D341Med (cell line): ENCODE measurements around the gene TRAF3.

Experiments
- DNase-seq: peaks from one replicate; pipeline ENCODE4 v3.0.0; 2012; ENCODE audit warnings: low spot score

The TRAF3 gene

DNA sequence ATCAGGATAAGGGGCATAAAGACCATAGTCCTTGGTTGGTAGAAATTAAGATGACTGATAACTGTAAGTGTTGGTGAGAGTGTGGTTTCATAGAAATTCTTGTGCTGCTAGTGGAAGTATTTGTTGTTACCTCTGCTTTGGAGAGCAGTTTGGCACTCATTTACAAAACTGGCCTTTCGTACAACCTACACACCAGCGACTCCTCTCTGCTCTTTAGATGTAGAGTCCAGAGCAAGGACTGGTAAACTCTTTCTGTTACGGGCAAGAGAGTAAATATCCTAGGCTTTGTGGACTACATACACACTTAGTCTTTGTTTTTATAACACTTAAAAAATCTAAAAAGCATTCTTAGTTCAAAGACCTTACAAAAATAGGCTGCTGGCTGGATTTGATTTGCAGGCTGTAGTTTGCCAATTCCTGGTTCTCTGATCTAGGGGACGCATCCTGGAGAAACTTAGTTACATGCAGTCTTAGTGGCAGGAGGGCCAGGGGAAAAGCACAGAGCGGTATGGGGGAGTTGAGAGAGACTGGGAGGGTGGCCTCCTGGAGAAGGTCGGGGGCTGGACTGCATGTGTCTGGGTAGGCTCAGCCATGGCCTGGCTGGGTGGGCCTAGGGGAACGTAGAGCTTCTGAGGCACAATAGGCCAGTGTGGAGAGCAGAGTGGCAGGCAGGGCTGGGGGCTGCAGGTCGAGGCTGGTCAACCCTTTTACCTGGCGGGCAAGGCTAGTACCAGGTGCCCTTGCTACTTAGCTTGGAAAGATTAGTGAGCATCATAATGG lies 89.9 kb downstream of the TRAF3 start:
- no peak for DNase-seq

DNA sequence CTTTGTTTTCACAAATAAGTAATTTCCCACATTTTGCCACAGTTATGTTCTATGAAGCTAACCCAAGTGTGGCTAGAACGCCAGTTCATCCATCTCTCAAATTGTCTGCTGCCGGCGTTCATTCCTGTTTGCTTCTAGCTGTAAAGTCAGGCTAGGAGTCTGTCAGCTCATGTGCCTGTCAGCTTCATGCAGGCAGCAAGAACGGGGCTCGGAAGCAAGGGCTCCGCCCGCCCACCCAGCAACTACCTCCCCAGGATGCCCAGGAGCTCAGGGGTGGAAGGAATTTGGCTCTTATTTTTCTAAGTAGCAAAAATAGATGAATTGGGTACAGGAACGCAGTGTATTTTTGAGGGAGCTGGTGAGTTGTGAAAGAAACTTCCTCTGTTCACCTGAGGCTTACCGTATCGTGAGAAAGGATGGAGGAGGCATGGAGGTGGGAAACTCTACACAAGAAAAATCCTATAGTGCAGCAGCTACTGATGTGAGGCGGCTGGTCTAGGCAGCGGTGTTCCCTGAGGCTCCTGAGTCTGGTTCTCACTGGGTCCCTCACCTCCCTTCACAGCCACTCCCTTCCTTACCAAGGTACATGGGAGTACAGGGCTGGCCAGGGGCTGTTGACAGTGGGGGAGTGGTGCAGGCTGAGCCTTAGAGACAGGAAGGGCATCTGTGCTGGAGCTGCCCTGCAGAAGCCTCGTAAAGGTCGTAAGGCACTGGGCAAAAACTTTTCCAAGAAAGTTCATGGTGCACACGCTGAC lies 90.8 kb downstream of the TRAF3 start:
- no peak for DNase-seq

DNA sequence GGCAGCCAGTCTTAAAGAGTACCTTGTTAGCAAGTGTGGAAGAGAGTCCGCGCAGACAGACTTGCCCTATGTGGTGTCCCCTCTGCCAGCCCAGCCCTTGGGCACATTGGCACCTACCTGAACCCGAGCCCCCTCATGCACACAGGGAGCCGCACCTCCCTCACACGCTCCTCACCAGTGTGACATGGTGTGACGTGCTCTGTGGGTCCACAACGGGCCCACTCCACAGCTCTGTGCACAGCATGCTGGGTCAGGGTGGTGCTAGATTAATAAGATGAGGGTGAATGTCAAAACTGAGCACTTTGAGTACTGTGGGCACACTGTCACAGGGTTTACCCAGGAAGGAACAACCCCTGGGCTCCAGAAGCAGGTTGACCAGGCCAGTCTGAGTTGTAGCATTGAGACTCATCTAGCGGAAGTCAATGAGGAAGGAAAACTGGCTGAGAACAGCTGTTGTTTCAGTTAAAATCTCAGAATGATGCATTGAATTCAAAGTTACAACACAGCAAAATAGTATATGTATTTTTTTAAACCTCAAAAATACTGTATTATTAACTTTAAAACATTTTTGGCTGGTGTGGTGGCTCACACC lies 91.8 kb downstream of the TRAF3 start:
- no peak for DNase-seq

DNA sequence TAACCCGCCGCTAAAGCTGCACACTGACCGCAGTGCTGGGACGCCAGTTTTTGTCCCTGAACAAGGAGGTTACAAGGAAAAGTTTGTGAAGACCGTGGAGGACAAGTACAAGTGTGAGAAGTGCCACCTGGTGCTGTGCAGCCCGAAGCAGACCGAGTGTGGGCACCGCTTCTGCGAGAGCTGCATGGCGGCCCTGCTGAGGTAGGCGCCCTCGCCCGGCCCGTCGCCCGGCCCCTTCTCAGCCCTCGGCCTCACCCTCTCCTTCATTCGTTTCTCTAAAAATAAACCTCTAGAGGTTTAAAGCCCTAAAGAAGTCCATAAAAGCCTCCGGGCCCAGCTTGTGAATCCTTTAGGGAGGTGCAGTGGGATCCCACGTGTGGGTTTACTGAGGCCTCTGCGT lies 93.0 kb downstream of the TRAF3 start:
- no peak for DNase-seq

DNA sequence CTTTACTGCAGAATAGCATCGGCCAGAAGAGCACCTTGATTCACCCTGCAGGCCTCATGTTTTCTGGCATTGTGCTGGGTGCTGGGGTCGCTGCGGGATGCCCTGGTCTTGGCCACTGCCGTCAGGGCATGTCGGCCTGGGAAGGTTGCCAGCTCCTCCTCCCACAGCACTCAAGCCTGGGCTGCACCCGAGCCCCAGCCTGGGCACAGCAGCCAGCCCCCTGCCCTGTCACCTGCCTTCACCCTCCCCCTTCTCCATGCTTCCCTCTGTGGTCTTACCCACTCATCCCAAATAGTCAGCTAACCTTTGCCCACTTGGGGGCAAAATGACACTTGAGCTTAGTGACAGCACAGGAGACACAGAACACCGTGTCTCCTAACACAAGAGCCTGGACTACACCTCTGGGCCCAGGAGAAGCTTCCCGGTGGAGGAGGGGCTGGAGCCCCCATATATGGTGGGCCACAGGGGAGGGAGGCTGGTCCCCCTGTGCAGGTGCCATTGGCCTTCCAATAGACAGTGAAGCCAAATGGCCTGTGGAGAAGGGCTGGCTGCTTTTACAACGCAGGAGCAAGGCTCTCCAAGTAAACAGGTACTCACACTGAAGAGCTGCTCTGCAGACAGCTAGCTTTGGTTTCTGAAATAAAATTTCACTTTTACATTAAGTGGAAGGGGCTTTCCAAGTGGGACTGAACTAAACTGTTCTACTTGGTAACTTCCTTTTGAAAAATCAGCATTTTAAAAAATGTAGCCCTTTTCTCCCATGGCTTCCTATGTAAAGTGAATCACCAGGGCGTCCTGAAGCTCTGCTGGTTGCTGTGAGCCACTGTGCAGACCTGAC lies 94.0 kb downstream of the TRAF3 start:
- DNase-seq: no peak

DNA sequence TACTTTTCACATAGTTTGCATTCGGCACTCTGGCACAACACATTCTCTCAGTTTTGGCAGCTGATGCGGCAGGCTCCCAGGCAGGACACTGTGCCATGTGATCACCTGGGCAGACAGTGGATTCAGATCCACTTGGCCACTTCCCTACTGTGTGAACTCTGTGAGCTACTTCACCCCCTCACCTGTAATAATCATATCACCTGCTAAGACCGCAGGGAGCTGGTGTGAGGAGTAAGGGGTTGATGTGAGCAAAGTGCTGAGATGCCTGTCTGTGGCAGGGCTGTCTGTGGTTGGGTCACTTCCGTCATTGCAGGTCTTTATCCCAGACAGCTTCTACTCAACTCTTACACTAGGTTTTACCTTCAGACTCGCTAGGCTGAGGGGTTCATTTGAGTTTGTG lies 94.8 kb downstream of the TRAF3 start:
- DNase-seq: no peak

DNA sequence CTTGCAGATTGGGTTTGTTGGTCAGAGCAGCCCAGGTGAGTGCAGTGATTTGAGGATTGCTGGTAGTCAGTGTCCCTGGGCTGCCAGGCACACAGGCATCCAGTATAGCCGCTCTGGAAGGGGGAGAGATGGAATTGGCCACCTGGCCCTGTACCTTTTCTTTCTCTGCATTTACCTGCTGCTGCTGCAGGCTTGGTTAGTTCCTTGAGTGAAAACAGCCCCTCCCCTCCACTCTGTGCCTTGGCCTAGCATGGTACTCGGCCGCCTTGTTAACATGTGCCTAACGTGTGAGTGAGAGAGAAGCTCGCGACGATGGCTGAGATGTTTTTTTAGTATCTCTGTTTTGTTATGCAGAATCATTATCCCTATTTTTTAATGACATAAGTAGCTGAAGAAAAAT lies 95.9 kb downstream of the TRAF3 start:
- DNase-seq: no peak

DNA sequence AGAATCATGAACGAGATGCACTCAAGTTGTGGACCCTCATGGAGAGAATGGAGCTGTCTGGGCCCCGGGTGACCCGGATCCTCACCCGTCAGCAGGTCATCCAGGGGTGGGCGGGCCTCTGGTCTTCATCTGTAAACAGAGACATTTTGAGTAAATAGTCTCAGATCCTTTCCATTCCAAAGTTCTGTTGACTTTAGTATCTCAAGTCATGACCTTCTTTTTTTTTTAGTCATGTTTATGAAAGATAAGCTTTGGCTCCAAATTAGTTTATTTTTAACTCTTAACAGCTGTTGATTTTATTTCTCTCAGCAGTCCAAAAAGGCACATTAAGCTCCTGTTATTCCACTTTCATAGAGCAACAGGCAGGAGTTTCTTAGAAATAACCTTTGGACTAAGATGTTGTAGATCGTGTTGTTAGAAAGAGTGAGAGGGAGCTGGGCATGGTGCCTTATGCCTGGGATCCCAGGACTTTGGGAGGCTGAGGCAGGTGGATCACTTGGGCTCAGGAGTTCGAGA lies 96.4 kb downstream of the TRAF3 start:
- no peak for DNase-seq

DNA sequence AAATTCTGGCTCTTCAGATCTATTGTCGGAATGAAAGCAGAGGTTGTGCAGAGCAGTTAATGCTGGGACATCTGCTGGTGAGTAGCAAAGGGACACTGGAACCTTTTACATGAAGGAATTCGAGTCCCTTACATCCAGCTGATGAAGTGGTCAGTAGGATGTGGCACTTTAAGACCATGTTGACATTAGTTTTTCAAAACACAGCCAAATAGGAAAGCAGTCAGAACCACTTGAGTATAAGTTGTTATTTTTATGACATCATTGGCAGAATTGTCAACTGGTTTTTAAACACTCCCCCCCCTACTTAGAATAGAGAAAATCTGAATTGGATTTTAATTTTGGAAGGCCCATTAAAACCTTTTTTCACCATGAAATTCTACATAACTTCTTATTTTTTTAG lies 98.4 kb downstream of the TRAF3 start:
- no peak for DNase-seq

DNA sequence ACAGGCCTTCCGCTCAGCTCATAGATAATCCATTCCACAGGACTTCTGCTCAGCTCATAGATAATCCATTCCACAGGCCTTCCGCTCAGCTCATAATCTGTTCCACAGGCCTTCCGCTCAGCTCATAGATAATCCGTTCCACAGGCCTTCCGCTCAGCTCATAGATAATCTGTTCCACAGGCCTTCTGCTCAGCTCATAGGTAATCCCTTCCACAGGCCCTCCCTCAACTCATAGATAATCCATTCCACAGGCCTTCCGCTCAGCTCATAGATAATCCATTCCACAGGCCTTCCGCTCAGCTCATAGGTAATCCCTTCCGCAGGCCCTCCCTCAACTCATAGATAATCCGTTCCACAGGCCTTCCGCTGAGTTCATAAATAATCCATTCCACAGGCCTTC lies 100.3 kb downstream of the TRAF3 start:
- peak; percentile 56 for DNase-seq

DNA sequence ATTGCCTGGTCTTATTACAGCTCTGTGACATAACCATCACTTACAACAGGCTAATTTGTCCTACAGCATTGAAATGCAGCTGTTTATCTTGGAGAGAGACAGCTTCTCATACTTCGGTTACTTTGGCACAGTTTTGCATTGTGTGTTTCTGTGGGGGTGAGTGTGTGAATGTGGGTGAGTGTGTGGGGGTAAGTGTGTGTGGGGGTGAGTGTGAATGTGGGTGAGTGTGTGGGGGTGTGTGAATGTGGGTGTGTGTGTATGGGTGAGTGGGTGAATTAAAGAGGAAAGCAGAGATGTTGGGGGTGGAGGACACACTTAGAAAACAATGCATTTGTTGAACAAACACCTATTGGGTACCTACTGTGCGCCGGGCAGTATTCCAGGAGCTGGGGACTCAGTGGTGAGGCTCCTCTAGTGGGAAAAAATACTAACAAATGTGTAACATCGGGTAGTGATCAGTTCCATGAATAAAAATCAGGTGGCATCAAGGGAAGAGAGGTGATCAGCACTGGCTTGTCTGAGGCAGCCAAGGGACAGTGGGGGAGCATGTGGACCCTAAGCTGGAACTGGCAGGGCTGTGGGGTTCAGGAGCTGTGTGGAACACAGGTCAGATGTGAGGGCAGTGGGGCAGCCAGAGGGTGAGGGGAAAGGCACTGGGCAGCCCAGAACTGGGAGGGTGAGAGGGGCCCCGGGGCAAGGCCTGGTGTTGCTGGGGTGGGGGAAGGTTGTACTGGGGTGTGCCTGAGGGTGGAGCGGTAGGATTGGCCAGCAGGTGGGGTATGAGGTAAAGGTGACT lies 101.1 kb downstream of the TRAF3 start:
- no peak for DNase-seq

DNA sequence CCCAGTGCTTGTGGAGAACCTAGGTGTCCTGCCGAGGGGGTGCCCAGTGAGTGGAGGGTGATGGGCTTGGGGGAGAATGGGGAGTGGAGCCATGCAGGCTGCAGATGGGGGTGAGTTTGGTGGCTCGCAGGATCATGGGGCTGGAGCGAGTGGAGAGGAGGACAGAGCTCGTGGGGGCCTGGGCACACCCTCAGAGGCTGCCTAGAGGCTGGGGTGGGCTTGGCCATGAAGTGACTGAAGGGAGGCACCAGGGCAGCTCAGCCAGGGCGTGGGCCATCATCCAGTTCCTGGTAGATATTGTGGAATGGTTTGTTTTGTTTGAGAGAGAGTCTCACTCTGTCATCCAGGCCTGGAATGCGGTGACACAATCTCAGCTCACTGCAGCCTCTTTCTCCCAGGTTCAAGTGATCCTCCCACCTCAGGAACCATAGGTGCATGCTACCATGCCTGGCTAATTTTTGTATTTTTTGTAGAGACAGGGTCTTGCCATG lies 101.8 kb downstream of the TRAF3 start:
- no peak for DNase-seq

DNA sequence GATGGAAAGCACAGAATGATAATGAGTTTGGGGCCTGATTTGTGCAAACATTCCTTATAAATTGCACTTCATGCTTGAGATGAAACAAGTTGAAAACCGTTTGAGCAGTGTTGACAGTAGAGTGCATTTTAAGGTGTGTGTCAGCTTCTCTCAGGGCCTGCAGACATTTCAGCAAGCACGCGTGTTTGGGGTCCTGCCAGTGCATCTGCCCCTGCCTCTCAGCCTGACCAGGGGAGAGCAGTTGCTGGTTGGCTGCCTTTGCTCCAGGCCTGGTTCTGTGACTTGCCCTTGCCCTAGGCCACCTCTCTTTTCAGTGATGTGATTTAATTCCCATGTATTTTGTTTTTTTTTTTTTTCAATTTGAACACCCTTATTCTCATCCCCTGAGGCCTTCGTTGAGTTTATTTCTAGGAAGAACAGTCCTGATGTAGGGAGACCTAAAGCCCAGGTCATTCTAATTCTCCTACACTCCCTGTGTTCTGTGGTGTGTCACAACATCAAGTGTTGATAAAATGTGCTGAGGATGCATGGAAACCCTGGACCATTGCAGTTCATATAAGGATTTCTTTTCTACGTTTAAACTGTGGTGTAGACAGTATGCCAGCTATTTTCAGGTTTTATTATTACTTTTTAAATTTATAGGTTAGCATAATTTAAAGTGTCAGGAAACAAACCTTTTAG lies 105.1 kb downstream of the TRAF3 start:
- DNase-seq: no peak

DNA sequence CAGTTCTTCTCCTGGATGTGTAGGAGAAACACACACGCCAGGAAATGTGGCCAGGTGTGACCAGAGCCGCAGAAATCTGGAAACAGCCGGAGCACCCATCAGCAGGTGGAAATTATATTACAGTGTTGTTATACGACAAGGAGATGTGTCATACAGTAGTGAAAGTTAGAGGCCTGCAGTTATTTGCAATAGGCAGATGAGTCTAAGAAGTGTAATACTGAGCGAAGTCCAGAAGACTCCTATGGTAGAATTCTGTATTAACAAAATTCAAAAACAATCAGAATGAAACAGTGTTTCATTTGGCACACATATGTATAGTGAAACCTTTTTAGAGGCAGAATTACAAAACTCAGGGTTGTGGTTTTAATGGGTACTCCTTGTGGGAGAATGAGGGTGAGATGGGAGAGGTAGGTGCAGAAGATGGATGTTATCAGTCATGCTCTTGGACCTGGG lies 105.9 kb downstream of the TRAF3 start:
- DNase-seq: no peak

DNA sequence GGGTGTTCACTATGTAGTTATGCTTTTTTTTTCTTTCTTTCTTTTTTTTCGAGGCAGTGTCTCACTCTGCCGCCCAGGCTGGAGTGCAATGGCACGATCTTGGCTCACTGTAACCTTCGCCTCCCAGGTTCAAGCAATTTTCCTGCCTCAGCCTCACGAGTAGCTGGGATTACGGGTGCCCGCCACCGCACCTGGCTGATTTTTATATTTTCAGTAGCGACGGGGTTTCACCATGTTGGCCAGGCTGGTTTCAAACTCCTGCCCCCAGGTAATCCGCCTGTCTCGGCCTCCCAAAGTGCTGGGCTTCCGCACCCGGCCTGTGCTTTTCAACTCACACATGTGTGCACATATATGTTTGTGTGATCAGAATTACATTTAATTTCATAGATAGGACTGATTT lies 106.3 kb downstream of the TRAF3 start:
- no peak for DNase-seq

DNA sequence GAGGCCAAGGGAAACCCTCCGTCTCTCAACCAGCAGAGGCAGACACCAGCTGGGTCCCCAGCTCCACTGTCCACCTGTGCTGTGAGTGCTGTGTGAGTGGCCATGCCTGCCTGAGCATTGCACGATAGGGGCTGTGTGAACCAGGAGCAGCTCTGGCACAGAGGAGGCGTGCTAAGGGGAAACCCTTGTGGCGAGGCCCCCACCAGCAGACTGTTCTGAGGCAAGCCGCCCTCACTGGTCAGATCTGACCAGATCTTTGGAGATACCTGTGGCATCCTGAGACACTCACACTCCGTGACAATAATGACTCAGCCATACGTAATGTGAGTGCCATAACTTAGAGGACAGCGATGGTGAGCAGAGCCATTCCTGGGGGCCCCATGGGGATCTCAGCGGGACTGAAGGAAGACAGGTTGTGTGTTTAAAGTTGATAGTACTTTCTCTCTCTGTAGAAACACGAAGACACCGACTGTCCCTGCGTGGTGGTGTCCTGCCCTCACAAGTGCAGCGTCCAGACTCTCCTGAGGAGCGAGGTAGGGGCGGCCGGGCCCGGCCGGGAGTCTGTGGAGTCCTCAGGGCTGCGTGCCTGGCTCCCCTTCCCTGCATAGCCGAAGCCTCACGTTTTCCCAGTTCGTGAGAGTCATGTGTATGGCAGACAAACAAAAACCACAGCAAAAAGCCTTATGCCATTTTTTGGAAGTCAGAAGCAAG lies 108.6 kb downstream of the TRAF3 start:
- no peak for DNase-seq

DNA sequence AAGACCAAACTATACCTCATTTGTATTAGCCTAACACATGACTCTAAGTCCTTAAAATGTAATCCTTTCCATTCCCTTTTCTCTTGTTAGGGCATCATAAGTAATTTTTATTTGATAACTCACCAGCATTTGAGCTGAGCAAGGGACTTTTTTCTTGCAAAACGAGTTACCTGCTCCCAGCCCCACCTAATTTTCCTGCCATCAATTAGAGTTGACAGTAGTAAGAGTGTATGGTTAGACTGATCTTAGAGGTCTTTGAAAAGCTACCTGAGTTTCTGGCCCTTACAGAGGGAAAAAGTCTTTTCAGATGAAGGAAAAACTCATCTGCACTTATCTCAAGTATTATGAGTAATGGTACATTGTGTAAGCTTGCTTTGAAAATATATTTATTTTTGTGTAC lies 111.5 kb downstream of the TRAF3 start:
- no peak for DNase-seq

DNA sequence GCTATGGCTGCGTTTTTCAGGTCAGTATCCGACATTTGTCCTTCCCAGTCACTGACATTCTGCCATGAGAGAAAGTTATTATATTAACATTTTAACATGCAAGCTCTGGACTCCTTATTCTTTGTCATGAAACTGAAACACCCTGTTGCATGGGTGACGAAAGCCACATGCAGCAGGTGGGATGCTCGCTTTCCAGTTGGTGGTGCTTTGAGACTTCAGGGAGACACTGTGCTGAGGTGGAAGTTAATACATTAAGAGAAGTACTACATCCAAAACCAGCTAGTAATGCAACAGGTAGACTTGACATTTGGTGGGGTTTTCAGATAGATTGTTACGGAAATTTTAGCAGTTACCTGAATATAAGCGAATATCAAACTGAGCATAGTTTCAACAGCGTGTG lies 112.4 kb downstream of the TRAF3 start:
- DNase-seq: no peak

DNA sequence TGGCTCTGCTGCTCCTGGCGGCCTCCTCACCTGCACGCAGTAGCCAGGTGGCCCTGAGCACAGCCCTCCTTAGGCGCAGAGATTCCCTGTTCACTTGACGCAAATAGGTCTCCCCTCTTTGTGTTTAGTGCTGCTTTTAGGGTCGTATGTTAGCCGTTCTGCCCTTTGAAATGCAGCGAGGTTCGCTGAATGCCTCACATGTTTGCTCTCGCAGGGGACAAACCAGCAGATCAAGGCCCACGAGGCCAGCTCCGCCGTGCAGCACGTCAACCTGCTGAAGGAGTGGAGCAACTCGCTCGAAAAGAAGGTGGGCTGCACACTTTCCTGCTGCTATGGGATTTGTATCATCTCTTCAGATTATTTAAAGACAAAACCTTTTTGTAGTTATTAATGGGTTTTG lies 113.9 kb downstream of the TRAF3 start:
- no peak for DNase-seq

DNA sequence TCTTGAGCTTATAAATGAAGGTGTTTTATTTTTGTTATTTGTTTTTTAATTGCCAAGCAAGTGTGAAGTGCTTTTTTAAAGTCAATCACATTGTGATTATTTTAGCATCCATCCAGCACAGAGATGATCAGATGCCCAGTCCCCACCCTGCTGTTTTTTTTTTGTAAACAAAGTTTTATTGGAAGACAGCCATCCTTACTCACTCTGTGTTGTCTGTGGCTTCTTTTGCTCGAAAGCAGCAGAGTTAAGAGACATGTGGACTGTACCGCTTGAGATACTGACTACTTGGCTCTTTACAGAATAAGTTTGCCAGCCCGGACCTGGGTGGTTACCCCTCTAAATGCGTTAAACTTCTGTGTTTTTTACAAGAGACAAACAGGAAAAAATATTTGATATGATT lies 114.3 kb downstream of the TRAF3 start:
- no peak for DNase-seq
